ENCODE data around the gene BROX. TPM values are rescaled to one million over a fixed set of nuclear protein-coding genes. Genes with fewer than 3 reads are reported as not detected.

The BROX gene
- total RNA-seq, 2 donors from 2014 or later = 56.8 to 79.8 TPM

DNA sequence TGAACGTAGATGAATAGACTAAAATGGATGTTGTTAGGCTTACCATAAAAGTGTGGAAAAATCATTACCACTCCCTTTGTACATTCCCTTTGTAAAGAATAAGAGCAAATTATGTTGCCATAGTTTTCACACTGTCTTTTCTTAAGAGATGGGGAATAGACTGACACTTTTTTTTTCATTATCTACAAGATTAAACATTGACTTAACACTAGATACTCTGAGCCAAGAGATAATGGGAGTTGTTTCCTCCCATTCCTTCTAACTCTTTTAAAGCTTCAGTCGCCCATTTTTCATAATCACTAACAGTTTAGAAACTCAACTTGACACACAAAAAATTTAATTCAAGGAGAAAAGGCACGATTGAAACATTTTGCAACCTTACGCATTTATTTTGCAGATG is 10.2 kb upstream of the BROX start:
- Histone ChIP-seq H3K27me3 (no peaks in the 10 kb centered on the region), H3K27ac (no peak overlapping the region), H3K4me3 (no peak overlapping the region), H3K9me3 (no peaks in the 10 kb centered on the region), H3K4me1 (no peaks in the 10 kb centered on the region), H3K36me3 (no peaks in the 10 kb centered on the region), H3K9ac (ENCODE audit: low read depth in 2 of 2, low read length in 2 of 2) (no peak overlapping the region)
- intact Hi-C loops (cut with DNase I) = loop anchor here (10.0 kb wide), 1 partner anchor 237 kb away; no protein-coding TSS in a partner anchor
- TF ChIP-seq CTCF (IDR thresholded peaks at IDR 0.05) = no peak
- no peak for DNase-seq

GRCh38 chr1:222704260-222704659 is 8.1 kb upstream of the BROX start:
- Histone ChIP-seq H3K4me3 (no peak overlapping the region), H3K9ac (ENCODE audit: low read depth in 2 of 2, low read length in 2 of 2) (no peak overlapping the region), H3K4me1 (no peaks in the 10 kb centered on the region), H3K36me3 (no peaks in the 10 kb centered on the region), H3K9me3 (no peaks in the 10 kb centered on the region), H3K27ac (no peak overlapping the region), H3K27me3 (no peaks in the 10 kb centered on the region)
- DNase-seq = no peak
- intact Hi-C loops (cut with DNase I) = loop anchor here (10.0 kb wide), 1 partner anchor 239 kb away; no protein-coding TSS in a partner anchor
- no peak for TF ChIP-seq CTCF (IDR thresholded peaks at IDR 0.05)

DNA sequence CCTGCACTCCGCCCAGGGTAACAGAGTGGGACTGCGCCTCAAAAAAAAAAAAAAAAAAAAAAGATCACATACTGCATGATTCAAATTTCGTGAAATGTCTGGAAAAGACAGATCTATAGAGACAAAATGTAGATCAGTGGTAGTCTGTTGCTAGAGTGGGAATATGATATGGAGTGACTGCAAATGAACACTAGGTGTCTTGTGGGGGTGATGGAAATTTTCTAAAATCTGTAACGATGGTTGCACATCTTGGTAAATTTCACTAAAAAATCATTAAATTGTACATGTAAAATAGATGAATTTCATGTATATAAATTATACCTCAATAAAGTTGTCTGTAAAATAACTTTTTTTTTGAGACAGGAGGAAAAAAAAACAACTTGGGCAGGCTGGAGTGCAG is 5.5 kb upstream of the BROX start:
- TF ChIP-seq CTCF (IDR thresholded peaks at IDR 0.05) = no peak
- Histone ChIP-seq H3K27me3 (no peaks in the 10 kb centered on the region), H3K27ac (no peak overlapping the region), H3K36me3 (no peaks in the 10 kb centered on the region), H3K9ac (ENCODE audit: low read depth in 2 of 2, low read length in 2 of 2) (no peak overlapping the region), H3K4me1 (no peaks in the 10 kb centered on the region), H3K9me3 (no peaks in the 10 kb centered on the region), H3K4me3 (no peak overlapping the region)
- intact Hi-C loops (cut with DNase I) = loop anchor here (10.0 kb wide), 1 partner anchor 242 kb away; no protein-coding TSS in a partner anchor
- no peak for DNase-seq

GRCh38 chr1:222709700-222710153 is 2.6 kb upstream of the BROX start:
- H3K27ac ChIP-seq = no peak overlapping the region
- DNase-seq = no peak

More at GRCh38 chr1:222709700-222710153, 2.6 kb upstream of the BROX start:
- no peaks in the 10 kb centered on the region for H3K27me3 ChIP-seq
- TF ChIP-seq CTCF (IDR thresholded peaks at IDR 0.05) = no peak
- no peak overlapping the region for H3K4me3 ChIP-seq
- H3K9me3 ChIP-seq = no peaks in the 10 kb centered on the region
- H3K36me3 ChIP-seq = no peaks in the 10 kb centered on the region
- no peak overlapping the region for H3K9ac ChIP-seq (ENCODE audit: low read depth in 2 of 2, low read length in 2 of 2)
- intact Hi-C loops (cut with DNase I) = loop anchor here (5.0 to 10.0 kb wide), 2 partner anchors 57 to 245 kb away; no protein-coding TSS in a partner anchor
- H3K4me1 ChIP-seq = no peaks in the 10 kb centered on the region
